Neuronal stem cell (in vitro differentiated cells): ENCODE data around the gene B3GALNT2.

ENCODE experiments used
- DNase-seq: peaks from one replicate; pipeline ENCODE4 v3.0.0-alpha.2; 2013; ENCODE audit warnings: low spot score
- H2AFZ ChIP-seq: one replicate; pipeline ENCODE4 v1.6.1; 2013; ENCODE audit warnings: mild to moderate bottlenecking, low read length, inconsistent platforms
- H2AK5ac ChIP-seq: 2 replicates; pipeline ENCODE4 v1.6.1; 2013; ENCODE audit warnings: low read depth, mild to moderate bottlenecking, inconsistent platforms, low read length, moderate library complexity, mixed read lengths
- H2BK120ac ChIP-seq: 2 replicates; pipeline ENCODE4 v1.6.1; 2013; ENCODE audit warnings: low read depth, mild to moderate bottlenecking, inconsistent platforms, low read length, moderate library complexity, mixed read lengths
- H2BK12ac ChIP-seq: one replicate; pipeline ENCODE4 v1.6.1; 2013; ENCODE audit warnings: low read length, inconsistent platforms
- H2BK15ac ChIP-seq: 2 replicates; pipeline ENCODE4 v1.6.1; 2013; ENCODE audit warnings: mild to moderate bottlenecking, low read length, inconsistent platforms, mixed read lengths
- H2BK5ac ChIP-seq: one replicate; pipeline ENCODE4 v1.6.1; 2013; ENCODE audit warnings: inconsistent platforms, mild to moderate bottlenecking, low read length, moderate library complexity
- H3K14ac ChIP-seq: one replicate; pipeline ENCODE4 v1.6.1; 2013; ENCODE audit warnings: low read length, inconsistent platforms
- H3K18ac ChIP-seq: 2 replicates; pipeline ENCODE4 v1.6.1; 2013; ENCODE audit warnings: low read length, inconsistent platforms
- H3K23ac ChIP-seq: 2 replicates; pipeline ENCODE4 v1.6.1; 2013; ENCODE audit warnings: low read depth, mild to moderate bottlenecking, mixed read lengths, low read length, inconsistent platforms; ENCODE audit not compliant: poor library complexity
- H3K27ac ChIP-seq: replicated peaks from 3 replicates; pipeline ENCODE4 v1.5.1; 2013; ENCODE audit warnings: low read length, inconsistent platforms
- H3K27me3 ChIP-seq, 3 experiments: 2 replicates each; pipeline ENCODE4 v1.6.1; 2013; ENCODE audit warnings: low read length in 3 of 3, mild to moderate bottlenecking in 2 of 3, inconsistent platforms in 1 of 3, low read depth in 1 of 3, mixed read lengths in 1 of 3, moderate library complexity in 1 of 3; ENCODE audit not compliant: control insufficient read depth in 3 of 3, insufficient read depth in 3 of 3
- H3K36me3 ChIP-seq, 2 donors: replicated peaks in 1 of 2; 2 replicates each; pipeline ENCODE4 v1.6.1; 2013; ENCODE audit warnings: low read length in 2 of 2; ENCODE audit not compliant: control insufficient read depth in 2 of 2, insufficient read depth in 2 of 2
- H3K4ac ChIP-seq: 2 replicates; pipeline ENCODE4 v1.6.1; 2013; ENCODE audit warnings: inconsistent platforms, mild to moderate bottlenecking, low read length, moderate library complexity
- H3K4me1 ChIP-seq, 2 donors: 1 replicate in 1 of 2; 2 replicates in 1 of 2; pipeline ENCODE4 v1.6.1; 2013; ENCODE audit warnings: low read length in 2 of 2, low read depth in 1 of 2; ENCODE audit not compliant: control insufficient read depth in 2 of 2, insufficient read depth in 1 of 2
- H3K4me2 ChIP-seq: one replicate; pipeline ENCODE4 v1.6.1; 2013; ENCODE audit warnings: mild to moderate bottlenecking, low read length, inconsistent platforms; ENCODE audit not compliant: insufficient read depth, poor library complexity, severe bottlenecking
- H3K4me3 ChIP-seq, 2 donors: 2 replicates each; pipeline ENCODE4 v1.5.1; 2013; ENCODE audit warnings: low read length in 2 of 2, mild to moderate bottlenecking in 2 of 2, inconsistent platforms in 1 of 2, moderate library complexity in 1 of 2
- H3K79me1 ChIP-seq: one replicate; pipeline ENCODE4 v1.6.1; 2013; ENCODE audit warnings: low read depth, mild to moderate bottlenecking, inconsistent platforms, low read length, moderate library complexity
- H3K9ac ChIP-seq: one replicate; pipeline ENCODE4 v1.6.1; 2013; ENCODE audit warnings: mild to moderate bottlenecking, low read depth, low read length, inconsistent platforms; ENCODE audit not compliant: poor library complexity
- H3K9me3 ChIP-seq, 2 donors: replicated peaks in 1 of 2; 2 replicates each; pipeline versions ENCODE3 to v1.6.1; 2013; ENCODE audit warnings: low read length in 2 of 2, mild to moderate bottlenecking in 2 of 2, inconsistent platforms in 1 of 2, low read depth in 1 of 2, mixed read lengths in 1 of 2, moderate library complexity in 1 of 2; ENCODE audit not compliant: control insufficient read depth in 2 of 2, insufficient read depth in 1 of 2
- H4K8ac ChIP-seq: one replicate; pipeline ENCODE4 v1.6.1; 2013; ENCODE audit warnings: low read depth, mild to moderate bottlenecking, inconsistent platforms, low read length, moderate library complexity
- H4K91ac ChIP-seq: one replicate; pipeline ENCODE4 v1.6.1; 2013; ENCODE audit warnings: low read length, low read depth, mild to moderate bottlenecking, inconsistent platforms; ENCODE audit not compliant: poor library complexity
- WGBS, 2 donors: extraction: QIAGEN DNeasy Blood & Tissue Kit; methylation state at CpG; one replicate each; pipeline ENCODE4 v1.1.7; 2013; ENCODE audit warnings: missing lambda C conversion rate in 2 of 2, mixed read lengths in 1 of 2; ENCODE audit not compliant: insufficient read length in 2 of 2, insufficient replicate concordance in 1 of 2; ENCODE audit errors: extremely low coverage in 2 of 2; 5-methylcytosine and 5-hydroxymethylcytosine counted together

B3GALNT2 gene

GRCh38 chr1:235411489-235412486 is 92.5 kb downstream of the B3GALNT2 start:
- no peak overlapping the region for H3K18ac ChIP-seq
- H3K9me3 ChIP-seq: peaks cover 0 to 1% of the 10 kb centered on the region in 2 donors
- no peak overlapping the region for H2BK12ac ChIP-seq
- no peak overlapping the region for H2BK5ac ChIP-seq
- no peak overlapping the region for H2AFZ ChIP-seq
- no CpG with 5 or more reads among the region's 5 CpGs for WGBS, 2 donors
- no peak overlapping the region for H3K23ac ChIP-seq
- H2BK15ac ChIP-seq: no peak overlapping the region
- no peaks in the 10 kb centered on the region for H3K79me1 ChIP-seq
- H2AK5ac ChIP-seq: no peak overlapping the region
- no peak overlapping the region for H3K4me3 ChIP-seq
- H3K4ac ChIP-seq: no peak overlapping the region
- H3K4me1 ChIP-seq: no peaks in the 10 kb centered on the region
- no peak overlapping the region for H4K91ac ChIP-seq
- no peak overlapping the region for H3K9ac ChIP-seq
- H4K8ac ChIP-seq: no peak overlapping the region
- DNase-seq: no peak
- H3K36me3 ChIP-seq: peaks cover 0 to 8% of the 10 kb centered on the region in 2 donors
- H3K4me2 ChIP-seq: no peak overlapping the region
- no peak overlapping the region for H2BK120ac ChIP-seq
- H3K27ac ChIP-seq: no peak overlapping the region
- H3K14ac ChIP-seq: no peak overlapping the region
- H3K27me3 ChIP-seq: no peaks in the 10 kb centered on the region

GRCh38 chr1:235410467-235410866 is 93.8 kb downstream of the B3GALNT2 start:
- no CpG with 5 or more reads among the region's 5 CpGs for WGBS, 2 donors
- Histone ChIP-seq H3K4ac (no peak overlapping the region), H3K4me2 (no peak overlapping the region), H3K23ac (no peak overlapping the region), H3K79me1 (no peaks in the 10 kb centered on the region), H4K91ac (no peak overlapping the region), H3K9me3 (peaks cover 0 to 1% of the 10 kb centered on the region in 2 donors), H2BK12ac (no peak overlapping the region), H3K4me1 (no peaks in the 10 kb centered on the region), H2AK5ac (no peak overlapping the region), H3K18ac (no peak overlapping the region), H3K9ac (no peak overlapping the region), H2AFZ (no peak overlapping the region), H4K8ac (no peak overlapping the region), H2BK15ac (no peak overlapping the region), H2BK5ac (no peak overlapping the region), H3K27me3 (no peaks in the 10 kb centered on the region), H3K4me3 (no peak overlapping the region), H3K36me3 (peaks cover 0 to 11% of the 10 kb centered on the region in 2 donors), H3K14ac (no peak overlapping the region), H2BK120ac (no peak overlapping the region), H3K27ac (no peak overlapping the region)
- DNase-seq: no peak

- Histone ChIP-seq H3K4me3 (no peak overlapping the region), H2BK12ac (no peak overlapping the region), H3K14ac (no peak overlapping the region), H3K9ac (no peak overlapping the region), H3K27ac (no peak overlapping the region), H3K9me3 (peaks cover 0 to 1% of the 10 kb centered on the region in 2 donors), H4K91ac (no peak overlapping the region), H4K8ac (no peak overlapping the region), H3K4me1 (no peaks in the 10 kb centered on the region), H3K4ac (no peak overlapping the region), H3K4me2 (no peak overlapping the region), H2BK5ac (no peak overlapping the region), H2BK15ac (no peak overlapping the region), H3K36me3 (peaks cover 0 to 3% of the 10 kb centered on the region in 2 donors), H2AK5ac (no peak overlapping the region), H3K23ac (no peak overlapping the region), H3K18ac (no peak overlapping the region), H3K79me1 (no peaks in the 10 kb centered on the region), H2AFZ (no peak overlapping the region), H2BK120ac (no peak overlapping the region), H3K27me3 (no peaks in the 10 kb centered on the region)
- no peak for DNase-seq
- WGBS, 2 donors: no CpG with 5 or more reads among the region's 7 CpGs
Measured at GRCh38 chr1:235409042-235409820, 95.0 kb downstream of the B3GALNT2 start.

- Histone ChIP-seq H2BK120ac (no peak overlapping the region), H3K9ac (no peak overlapping the region), H3K4me2 (no peak overlapping the region), H2BK15ac (no peak overlapping the region), H2AK5ac (no peak overlapping the region), H3K4ac (no peak overlapping the region), H4K91ac (no peak overlapping the region), H3K14ac (no peak overlapping the region), H3K79me1 (no peaks in the 10 kb centered on the region), H3K4me3 (no peak overlapping the region), H2BK12ac (no peak overlapping the region), H3K27me3 (no peaks in the 10 kb centered on the region), H3K23ac (no peak overlapping the region), H3K36me3 (peaks cover 0 to 5% of the 10 kb centered on the region in 2 donors), H3K4me1 (no peaks in the 10 kb centered on the region), H2BK5ac (no peak overlapping the region), H3K27ac (no peak overlapping the region), H2AFZ (no peak overlapping the region), H3K9me3 (peaks cover 0 to 1% of the 10 kb centered on the region in 2 donors), H4K8ac (no peak overlapping the region), H3K18ac (no peak overlapping the region)
- no peak for DNase-seq
- WGBS, 2 donors: no CpG with 5 or more reads among the region's 3 CpGs
Measured at GRCh38 chr1:235408503-235408960, 95.7 kb downstream of the B3GALNT2 start.
